Stimulated activated naive CD8-positive, alpha-beta T cell treated with anti-CD3 and anti-CD28 coated beads, Interleukin-15, Interleukin-2, amounts not matched to agents 100 ng/mL and 50 ng/mL, for 24 hours (primary cell): ENCODE data around the gene VSIG10L2.

Source experiments
- H3K27ac Mint-ChIP-seq: one replicate; pipeline ENCODE4 v1.8.0; 2021; ENCODE audit warnings: mild to moderate bottlenecking, mixed read lengths
- H3K27me3 Mint-ChIP-seq: one replicate; pipeline ENCODE4 v1.8.0; 2021; ENCODE audit warnings: mixed read lengths
- H3K36me3 Mint-ChIP-seq: one replicate; pipeline ENCODE4 v1.8.0; 2021; ENCODE audit warnings: low read depth, mixed read lengths
- H3K4me1 Mint-ChIP-seq: one replicate; pipeline ENCODE4 v1.8.0; 2021; ENCODE audit warnings: low read depth, mixed read lengths
- H3K4me3 Mint-ChIP-seq: one replicate; pipeline ENCODE4 v1.8.0; 2021; ENCODE audit warnings: mild to moderate bottlenecking, mixed read lengths
- H3K9me3 Mint-ChIP-seq: one replicate; pipeline ENCODE4 v1.8.0; 2021; ENCODE audit warnings: mixed read lengths

Gene VSIG10L2

DNA sequence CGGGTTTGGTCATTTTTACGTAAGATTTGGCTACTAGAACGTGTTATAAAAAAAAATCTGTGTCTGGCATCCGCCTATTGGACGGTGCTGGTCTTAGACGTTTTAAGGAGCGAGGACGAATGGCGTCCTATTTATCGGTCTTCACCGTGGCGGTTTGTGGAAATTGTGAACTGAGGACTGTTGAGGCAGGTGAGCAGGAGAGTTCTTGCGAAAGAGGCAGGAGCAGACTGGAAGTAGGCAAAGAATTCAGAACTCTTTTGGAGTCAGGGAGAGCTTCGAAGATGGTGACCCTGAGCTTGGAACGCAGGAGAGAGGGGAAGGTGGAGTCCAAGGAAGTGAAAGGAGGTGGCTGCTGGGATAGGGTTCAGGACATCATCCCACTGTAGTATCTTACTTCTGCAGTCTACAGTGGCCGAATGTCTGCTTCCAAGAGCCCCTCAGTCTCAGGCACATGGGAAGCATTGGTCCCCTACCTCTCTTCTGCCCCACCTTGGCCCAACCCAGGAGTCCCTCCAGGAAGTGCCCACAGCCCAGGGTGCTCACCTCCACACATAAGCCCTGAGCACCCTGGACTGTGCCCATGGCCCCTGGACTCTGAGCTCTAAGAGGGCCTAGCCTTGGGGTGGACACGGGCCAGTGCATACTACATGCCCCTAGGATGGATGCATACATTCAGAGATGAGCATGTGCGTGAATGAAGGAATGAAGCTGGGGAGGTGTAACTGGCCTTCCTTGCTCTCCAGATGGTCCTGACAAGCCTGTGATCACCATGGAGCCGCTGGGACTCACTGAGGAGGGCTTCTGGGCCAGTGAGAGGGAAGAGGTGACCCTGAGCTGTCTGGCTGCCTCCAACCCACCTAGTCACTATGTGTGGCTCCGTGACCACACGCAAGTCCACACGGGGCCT is 3.7 kb downstream of the VSIG10L2 start:
- H3K4me1 Mint-ChIP-seq = no peaks in the 10 kb centered on the region
- H3K27me3 Mint-ChIP-seq = peaks cover 3% of the 10 kb centered on the region
- no peak overlapping the region for H3K4me3 Mint-ChIP-seq
- no peaks in the 10 kb centered on the region for H3K36me3 Mint-ChIP-seq
- no peaks in the 10 kb centered on the region for H3K9me3 Mint-ChIP-seq
- no peak overlapping the region for H3K27ac Mint-ChIP-seq

DNA sequence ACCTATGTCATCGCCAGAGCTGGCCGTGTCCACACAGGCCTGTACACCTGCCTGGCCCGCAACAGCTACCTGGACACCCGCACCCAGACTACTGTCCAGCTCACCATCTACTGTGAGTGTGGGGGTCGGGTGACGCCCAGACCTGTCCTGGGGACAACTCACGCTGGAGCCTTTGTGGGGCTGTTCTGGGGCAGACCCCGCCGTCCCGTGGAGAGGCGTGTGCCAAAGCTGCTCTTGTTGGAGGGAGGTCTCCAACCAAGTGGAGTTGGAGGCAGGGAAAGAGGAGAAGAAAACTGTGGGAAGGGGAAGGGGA is 4.3 kb downstream of the VSIG10L2 start:
- no peaks in the 10 kb centered on the region for H3K9me3 Mint-ChIP-seq
- no peaks in the 10 kb centered on the region for H3K36me3 Mint-ChIP-seq
- no peak overlapping the region for H3K27ac Mint-ChIP-seq
- H3K4me3 Mint-ChIP-seq = no peak overlapping the region
- no peaks in the 10 kb centered on the region for H3K4me1 Mint-ChIP-seq
- peaks cover 3% of the 10 kb centered on the region for H3K27me3 Mint-ChIP-seq

DNA sequence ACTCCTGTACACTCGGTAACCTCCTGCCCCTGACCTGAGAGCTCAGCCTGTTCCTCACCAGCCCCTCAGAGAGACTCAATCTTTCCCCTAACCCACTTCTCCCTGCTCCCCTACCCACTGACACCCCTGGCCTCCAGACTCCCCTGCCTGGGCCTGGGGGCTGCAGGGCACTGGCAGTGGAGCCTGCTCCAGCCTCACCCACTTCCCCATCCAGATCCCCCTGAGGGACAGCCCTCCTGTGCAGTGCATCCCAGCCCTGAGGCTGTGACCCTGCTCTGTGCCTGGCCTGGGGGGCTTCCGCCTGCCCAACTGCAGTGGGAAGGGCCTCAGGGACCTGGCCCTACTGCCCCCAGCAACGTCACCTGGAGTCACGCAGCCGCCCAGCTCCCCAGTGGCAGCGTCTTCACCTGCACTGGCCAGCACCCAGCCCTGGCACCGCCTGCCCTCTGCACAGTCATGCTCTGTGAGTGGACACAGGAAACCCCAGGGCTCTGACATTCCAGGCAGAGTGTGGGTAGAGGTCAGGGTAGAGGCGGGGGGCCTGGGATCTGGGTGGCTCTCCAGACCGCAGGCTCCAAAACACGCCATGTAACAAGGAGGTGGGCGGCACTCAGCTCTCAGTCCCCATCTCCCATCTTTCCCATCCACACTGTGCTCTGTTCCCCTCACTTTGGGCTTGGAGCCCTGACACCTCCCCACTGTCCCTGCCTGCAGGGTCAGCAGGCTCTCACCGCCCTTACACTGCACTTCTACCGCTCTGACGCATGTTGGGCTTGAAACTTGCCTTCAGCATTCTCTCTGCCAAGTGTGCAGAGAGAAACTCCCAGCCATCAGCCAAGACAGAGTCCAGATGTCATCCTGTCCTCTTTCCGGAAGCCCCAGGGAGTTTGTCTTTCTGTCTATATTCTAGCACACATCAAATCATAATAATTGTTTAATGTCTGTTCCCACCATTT is 5.1 kb downstream of the VSIG10L2 start:
- no peaks in the 10 kb centered on the region for H3K4me1 Mint-ChIP-seq
- no peak overlapping the region for H3K4me3 Mint-ChIP-seq
- peaks cover 3% of the 10 kb centered on the region for H3K27me3 Mint-ChIP-seq
- H3K36me3 Mint-ChIP-seq = no peaks in the 10 kb centered on the region
- no peaks in the 10 kb centered on the region for H3K9me3 Mint-ChIP-seq
- no peak overlapping the region for H3K27ac Mint-ChIP-seq

DNA sequence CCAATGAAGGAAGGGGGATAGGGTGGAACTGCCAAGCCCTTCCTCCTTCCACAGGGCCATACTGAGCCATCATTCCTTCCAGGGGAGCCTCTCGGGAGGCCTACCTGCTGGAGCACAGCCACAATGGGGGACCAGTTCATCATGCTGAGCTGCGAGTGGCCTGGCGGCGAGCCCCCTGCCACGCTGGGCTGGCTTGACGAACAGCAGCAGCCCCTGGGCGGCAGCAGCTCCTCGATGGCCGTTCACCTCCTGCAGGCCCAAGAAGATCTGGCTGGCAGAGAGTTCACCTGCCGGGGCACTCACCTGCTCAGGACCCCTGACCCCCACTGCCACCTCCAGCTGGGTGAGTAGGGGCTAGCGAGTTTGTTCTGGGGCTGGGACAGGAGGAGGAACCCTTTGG is 5.9 kb downstream of the VSIG10L2 start:
- Mint-ChIP-seq H3K4me1 (no peaks in the 10 kb centered on the region), H3K36me3 (no peaks in the 10 kb centered on the region), H3K27me3 (peaks cover 3% of the 10 kb centered on the region), H3K27ac (no peak overlapping the region), H3K4me3 (no peak overlapping the region), H3K9me3 (no peaks in the 10 kb centered on the region)

DNA sequence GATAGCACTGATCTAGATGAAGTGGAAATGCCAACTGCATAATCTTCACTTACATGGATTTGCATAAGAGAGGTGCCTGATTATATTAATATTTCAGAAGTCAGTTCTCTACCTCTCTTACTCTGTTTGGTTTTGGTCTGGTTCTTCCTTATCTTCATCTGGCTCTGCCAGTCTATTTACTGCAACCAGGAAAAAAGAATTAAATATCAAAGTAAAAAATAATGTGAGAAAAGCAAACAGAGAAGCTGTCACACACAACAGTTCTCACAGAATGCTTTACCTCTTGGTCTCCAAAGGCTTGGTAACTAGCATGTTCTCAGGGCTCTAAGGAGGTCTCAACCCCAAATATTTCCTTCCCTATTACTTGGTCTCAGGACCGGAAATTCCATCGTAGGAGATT is 6.7 kb downstream of the VSIG10L2 start:
- Mint-ChIP-seq H3K27me3 (peaks cover 3% of the 10 kb centered on the region), H3K4me3 (no peak overlapping the region), H3K36me3 (no peaks in the 10 kb centered on the region), H3K9me3 (no peaks in the 10 kb centered on the region), H3K4me1 (no peaks in the 10 kb centered on the region), H3K27ac (no peak overlapping the region)

DNA sequence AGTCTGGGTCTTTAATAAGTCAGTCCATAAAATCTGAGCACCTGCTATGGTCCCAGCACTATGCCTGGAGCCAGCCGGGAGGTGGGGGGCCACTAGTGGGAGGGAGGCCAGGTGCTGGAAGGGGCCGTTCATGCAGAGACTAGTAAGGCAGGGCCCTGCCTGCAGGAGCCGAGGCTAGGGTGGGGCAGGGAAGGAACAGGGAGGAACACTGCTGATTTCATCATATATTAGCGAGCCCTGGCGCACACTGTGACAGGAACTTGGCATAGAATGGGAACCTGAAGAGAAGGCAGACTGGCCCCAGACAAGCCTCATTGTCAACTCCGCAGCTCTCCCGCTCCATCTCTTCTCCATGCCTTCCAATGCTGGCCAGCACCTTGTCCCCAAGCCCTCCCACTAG is 7.1 kb downstream of the VSIG10L2 start:
- Mint-ChIP-seq H3K4me1 (no peaks in the 10 kb centered on the region), H3K27me3 (peaks cover 3% of the 10 kb centered on the region), H3K27ac (no peak overlapping the region), H3K4me3 (no peak overlapping the region), H3K9me3 (no peaks in the 10 kb centered on the region), H3K36me3 (no peaks in the 10 kb centered on the region)

DNA sequence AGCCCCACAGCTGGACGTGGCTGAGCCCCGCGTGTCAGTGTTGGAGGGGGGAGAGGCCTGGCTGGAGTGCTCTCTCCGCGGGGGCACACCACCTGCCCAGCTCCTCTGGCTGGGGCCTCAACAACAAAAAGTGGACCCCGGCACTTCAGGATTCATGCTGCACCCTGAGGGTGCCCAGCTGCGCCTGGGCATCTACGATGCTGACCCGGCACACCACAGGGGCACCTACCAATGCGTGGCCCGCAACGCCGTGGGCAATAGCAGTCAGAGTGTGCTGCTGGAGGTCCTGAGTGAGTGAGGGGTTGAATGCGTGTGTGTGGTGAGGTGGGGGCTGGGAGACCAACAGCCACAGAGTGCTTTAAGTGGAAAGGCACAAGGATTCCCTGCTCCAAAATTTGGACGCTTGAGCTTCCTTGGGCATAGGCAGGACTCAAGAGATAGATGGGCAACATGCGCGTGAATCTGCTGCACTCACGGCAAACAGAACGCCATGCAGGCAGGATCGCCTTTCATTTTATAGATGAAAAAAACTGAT is 7.6 kb downstream of the VSIG10L2 start:
- Mint-ChIP-seq H3K36me3 (no peaks in the 10 kb centered on the region), H3K9me3 (no peaks in the 10 kb centered on the region)

DNA sequence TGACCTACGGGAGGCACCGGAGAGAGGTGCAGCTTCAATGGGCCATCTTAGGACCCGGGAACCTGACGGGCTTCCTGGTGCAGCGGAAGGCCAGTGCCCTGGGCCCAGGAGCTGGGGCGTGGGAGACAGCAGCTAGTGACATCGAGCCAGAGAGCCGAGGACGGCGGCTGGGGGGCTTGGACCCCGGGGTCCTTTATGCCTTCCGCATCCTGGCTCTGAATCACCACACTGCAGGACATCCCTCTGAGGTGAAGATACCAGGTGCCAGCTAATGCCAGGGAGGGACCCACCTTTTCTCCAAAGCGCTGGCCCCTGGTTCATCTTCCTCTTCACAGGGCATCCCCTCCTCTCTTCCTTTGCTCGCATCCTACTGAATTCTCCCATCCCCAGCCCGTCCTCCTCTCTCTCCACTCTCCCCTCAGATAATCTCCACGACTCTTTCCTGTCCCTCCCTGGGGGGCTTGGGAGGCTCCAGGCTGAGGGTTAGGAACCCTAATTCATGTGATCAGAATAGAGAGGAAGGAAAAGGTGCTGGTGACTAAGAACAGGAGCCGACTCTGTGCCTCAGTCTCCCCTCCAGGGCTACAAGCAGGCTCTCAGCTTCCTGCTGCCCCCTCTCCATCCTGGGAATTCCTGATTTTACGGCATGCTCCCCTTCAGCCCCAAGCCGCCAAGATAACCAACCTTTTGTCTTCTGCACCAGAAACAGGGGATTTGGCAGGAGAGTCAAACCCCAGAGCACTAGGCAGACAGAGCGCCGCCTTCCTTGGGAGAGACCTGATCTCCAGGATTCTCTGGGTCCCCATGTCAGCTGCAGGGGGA is 8.5 kb downstream of the VSIG10L2 start:
- H3K9me3 Mint-ChIP-seq = no peaks in the 10 kb centered on the region
- H3K4me3 Mint-ChIP-seq = no peak overlapping the region
- peaks cover 3% of the 10 kb centered on the region for H3K27me3 Mint-ChIP-seq
- H3K4me1 Mint-ChIP-seq = no peaks in the 10 kb centered on the region
- no peaks in the 10 kb centered on the region for H3K36me3 Mint-ChIP-seq
- no peak overlapping the region for H3K27ac Mint-ChIP-seq

More for the DNA sequence above, 7.6 kb downstream of the VSIG10L2 start:
- Mint-ChIP-seq H3K27ac (no peak overlapping the region), H3K27me3 (peaks cover 3% of the 10 kb centered on the region), H3K4me1 (no peaks in the 10 kb centered on the region), H3K4me3 (no peak overlapping the region)

DNA sequence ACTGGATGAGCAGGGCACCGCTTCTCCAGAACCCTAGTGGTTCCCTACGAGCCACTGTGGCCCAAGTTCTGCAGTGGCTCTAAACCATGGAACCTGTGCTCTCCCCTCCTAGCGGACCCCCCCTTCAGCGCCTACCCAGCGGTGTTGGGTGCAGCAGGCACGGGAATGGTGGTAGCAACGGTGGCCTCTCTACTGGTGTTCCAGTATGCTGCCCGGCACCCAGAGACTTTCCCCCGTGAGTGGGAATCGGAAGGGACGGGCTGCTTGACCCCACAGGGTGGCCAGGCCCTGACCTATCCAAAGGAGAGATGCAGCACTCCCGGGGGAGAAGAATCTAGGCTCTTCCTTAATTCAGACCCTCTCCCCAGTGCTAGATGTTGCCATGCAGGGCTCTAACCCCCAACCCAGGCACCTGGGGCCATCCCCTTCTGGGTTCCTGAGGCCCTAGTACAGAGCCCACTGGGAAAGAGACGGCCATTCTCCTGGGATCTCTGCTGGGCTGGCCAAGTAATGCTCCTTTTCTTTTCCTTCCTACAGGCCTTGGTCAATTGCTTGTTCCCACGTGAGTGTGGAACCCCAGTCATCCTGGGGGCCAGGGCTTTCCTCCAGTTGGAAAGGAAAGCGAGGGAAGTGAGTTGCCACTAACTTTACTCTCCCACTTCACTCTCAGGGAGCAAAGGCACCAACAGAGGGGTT is 9.2 kb downstream of the VSIG10L2 start:
- no peak overlapping the region for H3K4me3 Mint-ChIP-seq
- peaks cover 3% of the 10 kb centered on the region for H3K27me3 Mint-ChIP-seq

DNA sequence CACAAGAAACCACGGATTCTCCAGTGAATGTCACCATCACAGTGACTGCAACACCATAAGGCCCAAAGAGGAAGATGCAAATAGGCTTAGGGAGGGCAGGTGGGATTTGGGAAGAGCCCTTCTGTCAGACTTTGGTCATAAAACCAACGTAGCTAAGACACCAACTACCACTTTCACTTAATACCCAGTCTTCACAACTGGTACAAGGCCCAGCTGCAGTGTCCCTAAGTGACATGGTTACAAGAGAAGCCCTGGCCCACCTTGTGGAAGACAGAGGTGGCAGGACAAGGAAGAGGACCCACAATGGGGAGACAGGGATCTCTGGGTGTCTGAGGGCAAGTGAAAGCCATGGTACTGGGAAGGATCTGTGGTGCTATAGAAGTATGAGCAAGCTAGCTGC is 10.0 kb downstream of the VSIG10L2 start:
- Mint-ChIP-seq H3K36me3 (no peaks in the 10 kb centered on the region), H3K4me1 (no peaks in the 10 kb centered on the region), H3K27ac (no peak overlapping the region), H3K9me3 (no peaks in the 10 kb centered on the region), H3K4me3 (no peak overlapping the region), H3K27me3 (peaks cover 3% of the 10 kb centered on the region)

More for the DNA sequence above, 9.2 kb downstream of the VSIG10L2 start:
- Mint-ChIP-seq H3K36me3 (no peaks in the 10 kb centered on the region), H3K4me1 (no peaks in the 10 kb centered on the region), H3K9me3 (no peaks in the 10 kb centered on the region), H3K27ac (no peak overlapping the region)

DNA sequence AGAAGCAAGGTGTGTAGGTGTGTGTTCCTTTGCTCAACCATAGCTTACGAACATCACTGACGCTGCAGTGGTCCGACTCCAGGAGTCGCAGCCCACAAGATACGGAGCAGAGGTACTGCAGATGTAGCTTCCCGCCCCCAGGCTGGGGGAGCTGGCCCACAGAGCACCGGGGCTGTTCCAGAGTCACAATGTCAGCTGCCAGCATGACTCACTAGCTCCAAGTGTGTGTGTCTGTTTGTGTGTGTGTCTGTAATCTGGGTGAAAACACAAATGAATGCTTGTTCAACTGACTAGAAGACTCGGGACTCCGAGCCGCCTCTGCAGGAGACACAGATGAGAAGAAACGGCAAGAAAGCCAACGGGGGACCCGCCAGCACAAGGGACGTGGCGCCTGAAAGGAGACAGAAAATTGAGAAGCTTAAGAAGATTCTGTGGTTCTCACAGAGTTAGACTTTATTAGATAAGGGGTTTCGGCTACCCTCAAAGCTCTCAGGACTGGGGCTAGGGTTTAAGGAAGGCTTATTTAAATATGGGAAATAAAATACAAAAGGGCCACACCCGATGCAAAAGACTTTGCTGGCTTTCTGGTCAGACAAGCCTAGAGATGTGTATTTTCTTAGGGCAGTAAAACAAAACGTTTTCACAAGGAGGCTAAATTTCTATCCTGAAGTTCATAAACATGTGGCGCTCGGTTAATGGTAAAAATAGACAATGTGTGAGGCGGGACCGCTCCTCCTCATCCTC is 10.7 kb downstream of the VSIG10L2 start:
- no peak overlapping the region for H3K27ac Mint-ChIP-seq
- H3K36me3 Mint-ChIP-seq = no peaks in the 10 kb centered on the region
- no peaks in the 10 kb centered on the region for H3K4me1 Mint-ChIP-seq

DNA sequence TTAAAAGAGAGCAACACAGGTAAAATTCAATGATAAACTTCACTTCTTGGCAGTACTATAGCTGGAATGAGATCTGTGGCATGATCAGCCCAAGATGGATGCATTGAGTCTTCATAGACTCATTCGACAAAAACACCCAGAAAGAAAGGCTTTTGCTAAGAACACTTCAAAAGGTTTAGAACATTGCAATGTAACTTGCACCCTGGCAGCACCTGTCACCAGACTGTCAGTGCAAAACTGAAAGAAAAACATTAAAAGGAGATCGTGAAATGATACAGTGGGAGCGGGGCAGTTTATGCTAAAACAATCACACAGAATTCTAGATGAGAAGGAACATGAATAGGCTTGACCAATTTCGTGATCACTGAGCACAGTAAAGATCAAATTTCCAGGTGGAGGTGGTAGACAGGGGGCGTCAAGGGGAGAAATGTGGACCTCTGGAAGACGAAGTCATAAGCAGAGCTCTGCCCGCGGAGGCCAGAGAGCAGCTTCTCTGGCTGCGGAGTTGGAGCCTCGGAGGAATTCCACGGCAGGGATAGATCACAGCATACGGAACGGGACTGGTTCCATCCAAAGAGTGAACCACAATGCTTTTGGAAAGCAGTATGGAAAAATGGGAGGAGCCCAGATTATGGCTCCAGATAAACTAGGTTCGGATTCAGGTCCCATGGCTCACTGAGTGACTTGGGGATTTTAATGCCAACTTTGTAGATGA is 11.9 kb downstream of the VSIG10L2 start:
- H3K27me3 Mint-ChIP-seq = no peaks in the 10 kb centered on the region
- no peak overlapping the region for H3K4me3 Mint-ChIP-seq
- no peaks in the 10 kb centered on the region for H3K36me3 Mint-ChIP-seq
- no peak overlapping the region for H3K27ac Mint-ChIP-seq
- H3K4me1 Mint-ChIP-seq = no peaks in the 10 kb centered on the region
- peaks cover 6% of the 10 kb centered on the region for H3K9me3 Mint-ChIP-seq

More for the DNA sequence above, 10.7 kb downstream of the VSIG10L2 start:
- Mint-ChIP-seq H3K27me3 (no peaks in the 10 kb centered on the region), H3K9me3 (no peaks in the 10 kb centered on the region), H3K4me3 (no peak overlapping the region)

DNA sequence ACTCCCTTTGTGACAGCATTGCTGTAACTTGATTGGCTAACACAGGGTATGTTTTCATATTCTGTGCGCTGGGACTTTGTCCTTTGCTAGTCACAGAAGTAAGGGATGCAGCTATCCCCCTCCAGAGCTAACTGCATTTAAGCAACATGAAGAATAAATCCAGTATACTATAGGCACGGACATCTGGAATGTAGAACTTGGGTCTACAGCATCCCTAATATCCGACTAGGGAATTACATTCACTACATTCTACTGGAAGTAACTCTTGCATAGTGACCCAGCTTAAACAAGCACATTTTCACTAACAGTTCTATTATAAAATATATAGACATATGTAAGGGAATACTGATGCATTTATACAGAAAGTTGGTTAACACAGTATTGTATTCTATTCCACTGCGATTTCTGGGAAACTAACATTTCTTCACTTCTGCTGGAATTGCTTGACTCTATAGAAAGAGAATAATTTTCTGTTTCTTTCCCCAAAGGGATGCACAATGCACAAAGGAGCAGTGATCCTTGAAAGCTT is 13.1 kb downstream of the VSIG10L2 start:
- Mint-ChIP-seq H3K27ac (no peak overlapping the region), H3K36me3 (no peaks in the 10 kb centered on the region), H3K4me1 (no peaks in the 10 kb centered on the region), H3K4me3 (no peak overlapping the region), H3K27me3 (no peaks in the 10 kb centered on the region), H3K9me3 (peaks cover 10% of the 10 kb centered on the region)
